A204.1 (cell line): Measurements from ENCODE around the gene CHST8.
"Not testable (repeated sequence)": the region's sequence is repeated elsewhere in the genome, so short reads cannot be mapped to it uniquely, and the experiment has no call there.

Source experiments
- FAIRE-seq: peaks from 2 replicates; lab custom pipeline; 2012; peaks lifted over from hg19 to GRCh38; lab: Jason Lieb, UNC

Gene CHST8

GRCh38 chr19:33646306-33646705, 24.6 kb downstream of the CHST8 start:
- no peak for FAIRE-seq

DNA sequence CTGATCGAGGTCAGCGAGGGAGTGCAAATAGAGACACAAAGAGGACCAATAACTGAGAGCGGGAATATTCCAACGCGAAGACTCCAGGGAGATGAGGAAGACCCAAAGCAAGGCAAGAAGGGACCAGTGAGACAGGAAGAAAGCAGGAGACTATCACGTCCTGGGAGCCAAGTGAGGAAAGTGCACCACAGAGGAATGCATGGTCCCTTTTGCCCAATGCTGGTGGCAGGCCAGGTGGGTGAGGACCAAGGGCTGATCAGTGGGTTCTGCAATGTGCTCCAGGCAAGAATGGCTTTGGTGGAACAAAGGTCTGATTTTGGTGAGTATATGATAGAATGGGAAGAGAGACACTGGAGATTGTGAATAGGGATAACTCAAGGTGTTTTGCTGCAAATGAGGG, 25.4 kb downstream of the CHST8 start:
- FAIRE-seq: no peak

GRCh38 chr19:33649627-33650305, 28.0 kb downstream of the CHST8 start:
- FAIRE-seq: no peak

- FAIRE-seq: no peak
Observed at GRCh38 chr19:33653684-33654083, 31.9 kb downstream of the CHST8 start.

DNA sequence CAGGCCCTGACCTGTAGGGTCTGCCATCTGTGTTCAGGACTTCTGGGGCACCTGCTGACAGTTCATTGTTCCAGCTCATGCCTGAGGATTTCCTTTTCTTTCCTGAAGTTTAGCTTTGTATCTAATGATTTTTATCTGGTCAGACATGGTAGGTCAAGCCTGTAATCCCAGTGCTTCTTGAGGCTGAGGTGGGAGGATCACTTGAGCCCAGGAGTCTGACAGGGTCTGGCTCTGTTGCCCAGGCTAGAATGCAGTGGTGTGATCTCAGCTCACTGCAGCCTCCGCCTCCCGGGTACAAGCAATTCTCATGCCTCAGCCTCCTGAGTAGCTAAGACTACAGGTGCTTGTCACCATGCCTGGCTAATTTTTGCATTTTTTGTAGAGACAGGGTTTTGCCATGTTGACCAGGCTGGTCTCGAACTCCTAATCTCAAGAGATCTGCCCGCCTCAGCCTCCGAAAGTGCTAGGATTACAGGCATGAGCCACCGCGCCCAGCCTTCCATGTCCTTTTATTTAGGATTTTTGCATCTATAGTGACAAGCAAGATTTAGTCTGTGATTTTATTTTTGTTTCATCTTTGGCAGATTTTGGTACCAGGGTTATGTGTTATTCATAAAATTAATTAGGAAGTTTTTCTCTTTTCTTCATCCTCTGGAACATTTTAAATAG, 33.2 kb downstream of the CHST8 start:
- no peak for FAIRE-seq

DNA sequence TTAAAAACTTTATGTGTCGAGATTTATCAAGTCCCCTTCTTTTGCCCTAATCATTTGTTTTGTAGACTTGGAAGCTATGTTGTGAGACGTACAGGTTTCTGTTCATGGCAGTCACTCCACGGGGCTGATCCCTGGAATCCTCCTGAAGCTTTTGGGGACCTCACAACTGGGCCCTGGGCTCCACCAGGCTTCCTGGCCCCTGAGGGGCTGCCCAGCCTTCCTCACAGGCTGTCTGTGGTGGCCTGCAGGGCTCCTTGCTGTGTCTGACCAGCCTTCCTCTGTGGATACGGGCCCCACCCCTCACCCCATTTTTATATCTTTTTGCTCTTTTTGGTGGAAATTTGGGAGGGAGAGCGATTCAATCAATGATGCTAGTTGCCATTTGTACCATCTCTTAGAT, 38.1 kb downstream of the CHST8 start:
- no peak for FAIRE-seq

GRCh38 chr19:33660410-33661124, 38.8 kb downstream of the CHST8 start:
- FAIRE-seq: no peak

DNA sequence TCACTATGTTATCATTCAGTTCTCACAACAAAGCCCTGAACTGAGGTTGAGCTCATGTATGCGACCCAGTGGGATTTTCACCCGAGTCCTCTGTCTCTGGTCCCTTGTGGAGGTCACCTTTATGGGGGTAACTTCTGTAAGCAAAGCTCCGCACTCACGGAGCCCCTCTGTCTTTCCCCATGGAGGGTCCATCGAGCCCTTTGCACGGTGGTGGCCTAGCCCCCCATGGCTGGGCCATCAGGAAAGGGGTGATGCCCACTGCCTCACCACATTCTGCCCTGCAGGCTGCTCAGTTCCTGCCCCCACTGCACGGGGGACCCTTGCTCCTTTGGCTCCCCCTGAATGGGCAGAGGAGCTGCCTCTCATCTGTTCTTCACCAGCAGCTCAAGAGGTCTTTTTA, 39.6 kb downstream of the CHST8 start:
- FAIRE-seq: no peak

GRCh38 chr19:33662391-33663092, 40.8 kb downstream of the CHST8 start:
- no peak for FAIRE-seq

GRCh38 chr19:33663316-33663715, 41.6 kb downstream of the CHST8 start:
- not testable (repeated sequence) for FAIRE-seq

DNA sequence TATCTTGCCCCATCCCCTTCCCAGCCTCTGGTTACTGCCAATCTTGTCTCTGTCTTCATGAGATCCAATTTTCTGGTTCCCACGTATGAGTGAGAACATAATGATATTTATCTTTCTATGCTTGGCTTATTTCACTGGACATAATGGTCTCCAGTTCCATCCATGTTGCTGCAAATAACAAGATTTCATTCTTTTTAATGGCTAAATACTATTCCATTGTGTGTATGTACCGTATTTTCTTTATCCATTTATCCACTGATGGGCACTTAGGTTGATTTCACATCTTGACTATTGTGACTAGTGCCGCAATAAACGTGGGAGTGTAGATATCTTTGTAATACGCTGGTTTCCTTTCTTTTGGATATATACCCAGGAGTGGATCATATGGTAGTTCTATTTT, 43.0 kb downstream of the CHST8 start:
- no peak for FAIRE-seq

DNA sequence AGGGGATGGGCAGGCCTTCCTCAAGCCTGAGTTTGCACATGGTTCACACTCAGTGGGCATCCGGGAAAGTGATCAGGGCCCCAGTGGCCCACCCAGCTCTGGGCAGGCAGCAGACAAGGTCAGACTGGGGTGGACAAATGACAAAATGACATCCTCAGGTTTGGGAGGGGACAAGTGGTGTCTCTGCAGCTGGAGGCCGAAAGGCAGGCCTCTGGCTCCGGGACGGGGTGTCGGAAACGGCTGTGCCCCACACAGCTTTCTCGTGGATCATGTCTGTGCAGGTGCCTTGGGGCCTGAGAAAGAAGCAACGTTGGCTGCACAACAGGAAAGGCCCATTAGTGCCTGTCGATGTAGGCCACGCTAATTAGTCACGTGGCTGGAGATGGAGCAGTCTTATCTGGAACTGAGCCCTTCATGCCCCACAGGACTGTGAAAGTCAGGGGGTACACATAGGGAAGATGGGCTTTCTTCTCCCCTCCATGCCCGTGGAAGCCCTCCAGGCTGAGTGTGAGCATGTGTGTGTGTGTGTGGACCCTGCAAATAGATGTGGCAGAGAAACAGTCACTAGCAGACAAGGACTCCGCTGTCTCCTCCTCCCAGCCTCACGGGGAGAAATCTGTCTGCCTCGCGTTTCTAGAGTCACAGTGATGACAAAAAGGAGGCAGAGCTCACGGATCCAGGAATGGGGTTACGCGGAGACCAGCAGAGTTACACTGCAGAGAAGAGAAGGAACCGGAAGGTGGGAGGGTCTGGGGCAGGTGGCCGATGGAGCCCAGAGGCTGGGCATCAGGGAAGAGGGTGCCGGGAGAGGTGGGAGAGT, 44.2 kb downstream of the CHST8 start:
- FAIRE-seq: no peak

- FAIRE-seq: no peak
Observed at GRCh38 chr19:33667141-33667650, 45.4 kb downstream of the CHST8 start.

DNA sequence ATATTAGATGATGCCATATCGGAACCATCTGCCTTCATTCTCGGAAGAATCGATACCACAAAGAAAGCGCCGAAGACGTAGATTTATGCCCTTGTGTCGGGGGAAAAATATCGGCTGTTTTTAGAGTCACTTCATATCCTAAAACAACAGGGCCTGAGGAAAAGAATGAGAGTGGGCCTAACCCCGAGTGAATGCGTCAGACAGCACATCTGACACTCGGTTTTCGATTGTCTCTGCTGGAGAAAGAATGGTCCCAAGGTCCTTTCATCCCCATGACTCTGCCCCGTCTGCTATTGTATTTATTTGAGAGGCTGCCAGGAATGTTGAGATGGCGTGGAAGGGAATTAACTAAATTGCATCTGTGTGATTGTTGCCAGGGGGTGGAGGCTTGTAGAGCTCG, 46.1 kb downstream of the CHST8 start:
- FAIRE-seq: no peak

DNA sequence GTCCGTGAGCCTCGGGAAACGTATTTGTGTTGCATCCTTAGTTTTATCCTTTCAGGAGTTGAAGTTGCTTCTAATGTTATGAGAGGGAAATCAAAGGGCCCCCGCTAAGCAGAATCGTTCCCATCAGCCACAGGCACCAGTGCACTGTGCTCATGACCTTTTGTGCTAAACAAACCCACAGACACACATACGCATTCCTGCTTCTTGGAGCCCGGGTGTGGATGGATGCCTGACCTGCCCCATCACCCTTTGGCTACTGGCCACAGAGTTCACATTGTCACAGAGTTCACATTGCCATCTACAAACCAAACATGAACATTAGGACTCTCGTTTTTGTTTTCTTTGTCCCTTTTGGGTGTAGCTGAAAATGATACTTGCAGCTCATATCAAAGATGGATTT, 47.2 kb downstream of the CHST8 start:
- FAIRE-seq: no peak

DNA sequence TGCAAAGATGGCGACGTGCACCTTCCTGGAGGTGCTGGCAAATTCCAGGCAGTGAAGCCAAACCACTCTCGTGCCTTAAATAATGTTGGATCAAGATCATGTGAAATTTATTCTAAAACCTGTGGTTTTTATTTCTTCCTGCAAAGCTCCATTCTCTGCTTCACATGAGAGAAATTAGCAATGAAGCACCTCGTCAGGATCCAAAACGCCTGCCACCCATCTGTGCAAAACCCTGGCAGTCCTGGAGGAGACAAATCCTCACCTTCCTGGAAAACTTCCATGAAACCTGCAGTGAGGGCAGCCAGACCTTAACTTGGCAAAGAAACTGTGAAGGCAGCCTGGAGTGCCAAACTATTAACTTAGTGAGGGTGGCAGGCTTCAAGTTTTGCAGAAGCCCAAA, 47.6 kb downstream of the CHST8 start:
- no peak for FAIRE-seq

DNA sequence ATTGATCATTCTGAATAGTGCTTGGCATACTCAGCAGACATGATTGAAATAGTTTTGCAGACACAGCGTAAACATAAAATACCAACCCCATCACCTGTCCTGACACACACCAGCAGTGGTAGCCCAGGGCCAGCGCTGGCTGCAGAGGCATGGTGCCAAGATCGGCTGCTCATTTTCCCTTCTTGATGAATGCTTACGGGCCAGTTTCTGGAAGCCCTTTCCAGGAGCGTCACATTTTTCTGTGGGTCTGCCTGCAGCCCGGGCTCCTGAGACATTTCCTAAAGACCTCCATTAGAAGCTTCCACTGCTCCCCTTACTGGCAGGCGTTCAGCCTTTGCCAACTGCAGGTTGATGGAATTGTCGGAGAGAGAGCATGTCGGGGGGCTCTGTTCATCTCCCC, 48.6 kb downstream of the CHST8 start:
- no peak for FAIRE-seq

- no peak for FAIRE-seq
Observed at GRCh38 chr19:33671211-33671610, 49.5 kb downstream of the CHST8 start.

DNA sequence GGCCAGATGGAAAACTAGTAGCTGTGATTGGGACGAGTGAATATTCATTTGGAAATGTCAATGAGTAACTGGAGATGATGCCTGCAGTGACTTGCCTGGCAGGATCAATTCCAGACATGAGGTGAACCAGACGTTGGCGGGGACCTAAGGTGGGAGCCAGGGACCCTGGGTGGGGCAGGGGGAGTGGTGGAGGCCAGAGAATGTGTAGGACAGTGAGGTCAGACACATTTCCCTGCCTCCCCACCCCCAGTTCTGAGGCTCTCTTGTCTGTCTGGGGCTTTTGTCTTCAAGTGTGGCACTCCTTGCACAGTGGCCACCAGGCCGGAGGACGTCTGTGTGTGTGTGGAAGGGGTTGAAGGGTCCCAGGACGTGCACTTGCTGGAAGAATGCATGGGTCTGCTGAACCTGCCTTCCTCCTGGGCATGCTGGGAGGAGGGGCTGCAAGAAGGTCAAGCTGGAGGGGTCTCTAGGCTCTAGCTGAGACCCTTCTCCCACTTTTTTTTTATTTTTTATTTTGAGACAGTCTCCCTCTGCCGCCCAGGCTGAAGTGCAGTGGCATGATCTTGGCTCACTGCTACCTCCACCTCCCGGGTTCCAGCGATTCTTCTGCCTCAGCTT, 51.6 kb downstream of the CHST8 start:
- FAIRE-seq: no peak

- no peak for FAIRE-seq
Observed at GRCh38 chr19:33673996-33674625, 52.4 kb downstream of the CHST8 start.
